Spleen (tissue), 7 donors: ENCODE measurements around the gene CIAO2B.

Experiments
- CTCF ChIP-seq, 11 experiments: fragments of 200-600 bp in 7 of 11; fragments of 450-650 bp in 4 of 11; sonication (generic) in 4 of 11; IDR thresholded peaks in 8 of 11; conservative IDR thresholded peaks in 3 of 11; 1 replicate in 7 of 11; 2 replicates in 4 of 11; pipeline versions ENCODE4 v1.4.0 to v1.8.0; 2016 to 2021; ENCODE audit warnings: antibody characterized with exemption in 11 of 11, inconsistent platforms in 4 of 11, mild to moderate bottlenecking in 1 of 11
- POLR2A ChIP-seq, 3 donors: fragments of 450-650 bp; IDR thresholded peaks; one replicate each; pipeline ENCODE4 v1.5.1; 2017; ENCODE audit warnings: antibody characterized with exemption in 3 of 3, mild to moderate bottlenecking in 1 of 3
- POLR2AphosphoS5 ChIP-seq, 3 donors: sonication (generic); formaldehyde crosslinking; IDR thresholded peaks; one replicate each; pipeline ENCODE4 v1.5.1; 2017; ENCODE audit warnings: antibody characterized with exemption in 3 of 3
- donor health status: DM: no; HTN: no; CAD: no; lungs with moderate emphysema.
- donor health status: DM: no; HTN: no; CAD: no.
- donor health status: DM: no; HTN: no; CAD: no.

- TF ChIP-seq CTCF (IDR thresholded peaks at IDR 0.05 in 8 of 11, conservative IDR thresholded peaks at IDR 0.05 in 3 of 11) (no peak), POLR2AphosphoS5 (IDR thresholded peaks at IDR 0.05) (no peak), POLR2A (IDR thresholded peaks at IDR 0.05) (no peak)
These were observed 42.4 kb downstream of the CIAO2B start for GRCh38 chr16:66891797-66892196.
